A673 (cell line): Measurements from ENCODE around the gene ATCAY.

Experiments used
- EZH2 ChIP-seq: fragments of 200-600 bp; sonication (generic); IDR thresholded peaks from 2 replicates; pipeline ENCODE4 v1.6.1; 2017; ENCODE audit warnings: borderline replicate concordance, low read depth, mild to moderate bottlenecking, mixed read lengths, antibody characterized with exemption, low read length; ENCODE audit not compliant: poor library complexity, severe bottlenecking
- TF ChIP-seq, protein P1 (sequence below): fragments of 300-800, 200-600 bp; sonication (generic); conservative IDR thresholded peaks from 2 replicates; pipeline ENCODE4 v1.5.1; 2017; ENCODE audit warnings: low read depth, mild to moderate bottlenecking, antibody characterized with exemption, low read length, moderate library complexity, mixed read lengths

DNA sequence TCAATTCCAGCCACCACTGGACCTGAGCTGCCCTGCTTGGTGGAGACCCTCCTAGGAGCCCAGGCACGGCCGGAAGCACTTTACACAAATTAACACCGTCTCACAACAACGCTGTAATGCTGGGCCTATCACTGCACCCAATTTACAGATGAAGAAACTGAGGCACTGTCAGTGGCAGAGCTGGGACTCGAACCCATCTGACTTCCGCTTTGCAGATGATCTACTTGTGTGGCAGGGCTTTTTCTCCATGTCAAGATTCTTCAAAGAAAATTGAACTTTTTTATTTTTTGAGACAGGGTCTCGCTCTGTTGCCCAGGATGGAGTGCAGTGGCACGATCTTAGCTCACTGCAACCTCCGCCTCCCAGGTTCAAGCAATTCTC is 45.4 kb upstream of the ATCAY start:
- no peak for TF ChIP-seq EZH2
- TF ChIP-seq, protein P1, sequence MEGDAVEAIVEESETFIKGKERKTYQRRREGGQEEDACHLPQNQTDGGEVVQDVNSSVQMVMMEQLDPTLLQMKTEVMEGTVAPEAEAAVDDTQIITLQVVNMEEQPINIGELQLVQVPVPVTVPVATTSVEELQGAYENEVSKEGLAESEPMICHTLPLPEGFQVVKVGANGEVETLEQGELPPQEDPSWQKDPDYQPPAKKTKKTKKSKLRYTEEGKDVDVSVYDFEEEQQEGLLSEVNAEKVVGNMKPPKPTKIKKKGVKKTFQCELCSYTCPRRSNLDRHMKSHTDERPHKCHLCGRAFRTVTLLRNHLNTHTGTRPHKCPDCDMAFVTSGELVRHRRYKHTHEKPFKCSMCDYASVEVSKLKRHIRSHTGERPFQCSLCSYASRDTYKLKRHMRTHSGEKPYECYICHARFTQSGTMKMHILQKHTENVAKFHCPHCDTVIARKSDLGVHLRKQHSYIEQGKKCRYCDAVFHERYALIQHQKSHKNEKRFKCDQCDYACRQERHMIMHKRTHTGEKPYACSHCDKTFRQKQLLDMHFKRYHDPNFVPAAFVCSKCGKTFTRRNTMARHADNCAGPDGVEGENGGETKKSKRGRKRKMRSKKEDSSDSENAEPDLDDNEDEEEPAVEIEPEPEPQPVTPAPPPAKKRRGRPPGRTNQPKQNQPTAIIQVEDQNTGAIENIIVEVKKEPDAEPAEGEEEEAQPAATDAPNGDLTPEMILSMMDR: no peak
